Measurements from ENCODE around the gene TOLLIP. TPM values are rescaled to one million over a fixed set of nuclear protein-coding genes. Genes with fewer than 3 reads are reported as not detected.

TOLLIP gene
- total RNA-seq, 1 donor from 2014 or later, result 139 TPM

DNA sequence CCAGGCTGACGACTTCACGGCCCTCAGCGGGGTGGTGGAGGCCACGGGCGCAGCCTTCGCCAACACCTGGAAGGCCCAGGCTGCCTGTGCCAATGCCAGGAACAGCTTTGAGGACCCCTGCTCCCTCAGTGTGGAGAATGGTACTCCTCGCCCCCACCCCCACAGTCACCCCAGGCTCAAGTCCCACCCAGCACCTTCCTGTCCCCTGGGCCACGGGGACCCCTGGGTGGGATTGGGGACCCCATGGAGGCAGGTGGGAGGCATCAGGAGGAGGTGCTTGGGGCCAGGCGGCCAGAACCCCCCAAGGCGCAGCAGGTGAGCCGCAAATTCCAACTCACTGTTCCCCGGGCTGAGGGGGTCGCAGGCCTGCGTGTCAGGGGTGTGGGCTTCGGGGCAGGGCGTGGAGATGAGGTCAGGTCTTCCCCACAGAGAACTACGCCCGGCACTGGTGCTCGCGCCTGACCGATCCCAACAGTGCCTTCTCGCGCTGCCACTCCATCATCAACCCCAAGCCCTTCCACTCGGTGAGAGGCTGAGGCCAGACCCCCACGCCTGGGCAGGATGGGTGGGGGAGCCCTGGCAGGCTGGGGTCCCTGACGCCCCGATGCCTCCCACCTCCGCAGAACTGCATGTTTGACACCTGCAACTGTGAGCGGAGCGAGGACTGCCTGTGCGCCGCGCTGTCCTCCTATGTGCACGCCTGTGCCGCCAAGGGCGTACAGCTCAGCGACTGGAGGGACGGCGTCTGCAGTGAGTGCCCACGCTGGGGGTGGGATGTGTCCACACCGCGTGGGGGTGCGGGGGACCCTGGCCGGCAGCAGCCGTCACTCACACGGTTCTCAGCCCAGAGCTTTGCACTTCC lies 77.2 kb downstream of the TOLLIP start:
- DNase-seq (ENCODE audit: low spot score), result no peak

DNA sequence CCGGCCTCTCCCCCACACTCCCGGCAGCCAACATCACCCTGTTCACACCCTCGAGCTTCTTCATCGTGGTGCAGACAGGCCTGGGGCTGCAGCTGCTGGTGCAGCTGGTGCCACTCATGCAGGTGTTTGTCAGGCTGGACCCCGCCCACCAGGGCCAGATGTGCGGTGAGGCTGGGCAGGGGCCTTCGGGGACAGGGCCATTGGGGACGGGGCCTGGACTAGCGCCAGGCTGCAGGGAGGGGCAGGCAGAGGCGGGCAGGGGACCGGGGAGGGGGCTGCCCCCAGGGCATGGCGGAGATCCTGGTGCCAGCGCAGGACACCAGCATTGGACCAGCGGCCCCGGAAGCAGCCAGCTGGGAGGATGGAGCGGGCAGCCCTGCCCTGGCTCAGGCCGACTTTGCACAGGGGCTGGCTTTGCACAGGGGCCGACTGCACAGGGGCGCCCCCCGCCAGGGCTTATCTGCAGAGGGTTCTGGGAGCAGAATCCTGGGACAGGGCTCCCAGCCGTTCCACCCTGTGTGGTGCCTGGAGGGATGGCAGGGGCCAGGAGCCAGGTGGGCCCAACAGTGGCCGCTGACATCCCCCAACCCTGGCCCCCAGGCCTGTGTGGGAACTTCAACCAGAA lies 77.9 kb downstream of the TOLLIP start:
- DNase-seq (ENCODE audit: low spot score), result no peak

DNA sequence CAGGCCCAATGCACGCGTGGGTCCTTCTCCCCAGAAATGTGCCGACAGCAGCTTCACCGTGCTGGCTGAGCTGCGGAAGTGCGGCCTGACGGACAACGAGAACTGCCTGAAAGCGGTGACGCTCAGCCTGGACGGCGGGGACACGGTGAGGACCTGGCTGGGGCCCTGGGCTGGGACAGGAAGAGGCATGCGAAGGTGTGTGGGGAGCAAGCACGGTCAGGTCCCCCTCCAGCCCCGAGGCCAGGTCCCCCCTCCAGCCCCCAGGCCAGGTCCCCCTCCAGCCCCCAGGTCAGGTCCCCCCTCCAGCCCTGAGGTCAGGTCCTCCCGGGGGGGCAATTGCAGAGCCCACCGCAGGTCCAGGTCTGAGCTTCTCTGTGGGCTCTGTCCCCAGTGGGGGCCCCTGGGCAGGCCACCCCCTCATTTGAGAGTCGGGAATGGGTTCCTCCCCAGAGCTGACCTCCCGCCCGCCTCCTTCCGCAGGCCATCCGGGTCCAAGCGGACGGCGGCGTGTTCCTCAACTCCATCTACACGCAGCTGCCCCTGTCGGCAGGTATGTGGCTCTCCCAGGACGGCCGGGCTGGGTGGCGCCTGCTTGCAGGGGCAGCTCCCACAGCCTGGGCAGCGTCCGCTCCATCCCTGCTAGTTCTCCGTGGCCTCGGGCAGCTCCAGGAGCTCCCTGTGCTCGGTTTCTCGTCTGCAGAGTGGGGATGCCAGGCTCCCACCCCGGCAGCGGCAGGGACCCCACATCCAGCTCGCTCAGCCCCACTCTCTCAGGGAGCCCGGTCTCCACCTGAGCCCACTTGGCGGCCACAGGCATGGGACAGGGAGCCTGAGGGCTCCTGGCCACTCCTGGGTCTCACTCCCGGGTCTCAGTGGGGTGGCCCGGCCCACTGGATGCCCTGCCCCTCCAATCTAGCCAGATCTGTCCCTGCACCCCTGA lies 78.7 kb downstream of the TOLLIP start:
- no peak for DNase-seq (ENCODE audit: low spot score)

DNA sequence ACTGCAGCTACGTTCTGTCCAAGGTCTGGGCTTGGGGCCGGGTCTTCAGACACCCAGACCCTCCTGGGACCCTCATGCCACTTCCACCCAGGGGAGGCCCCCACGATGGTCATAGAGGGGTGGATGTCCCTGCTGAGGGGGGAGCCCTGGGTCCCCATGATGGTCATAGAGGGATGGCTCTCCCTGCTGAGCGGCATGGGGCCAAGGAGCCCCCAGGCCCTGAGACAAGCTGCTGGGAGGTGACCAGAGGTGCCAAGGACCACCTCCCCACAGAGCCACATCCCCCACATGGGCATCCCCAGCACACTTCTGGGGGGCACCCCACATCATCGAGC lies 79.3 kb downstream of the TOLLIP start:
- DNase-seq (ENCODE audit: low spot score), result no peak

DNA sequence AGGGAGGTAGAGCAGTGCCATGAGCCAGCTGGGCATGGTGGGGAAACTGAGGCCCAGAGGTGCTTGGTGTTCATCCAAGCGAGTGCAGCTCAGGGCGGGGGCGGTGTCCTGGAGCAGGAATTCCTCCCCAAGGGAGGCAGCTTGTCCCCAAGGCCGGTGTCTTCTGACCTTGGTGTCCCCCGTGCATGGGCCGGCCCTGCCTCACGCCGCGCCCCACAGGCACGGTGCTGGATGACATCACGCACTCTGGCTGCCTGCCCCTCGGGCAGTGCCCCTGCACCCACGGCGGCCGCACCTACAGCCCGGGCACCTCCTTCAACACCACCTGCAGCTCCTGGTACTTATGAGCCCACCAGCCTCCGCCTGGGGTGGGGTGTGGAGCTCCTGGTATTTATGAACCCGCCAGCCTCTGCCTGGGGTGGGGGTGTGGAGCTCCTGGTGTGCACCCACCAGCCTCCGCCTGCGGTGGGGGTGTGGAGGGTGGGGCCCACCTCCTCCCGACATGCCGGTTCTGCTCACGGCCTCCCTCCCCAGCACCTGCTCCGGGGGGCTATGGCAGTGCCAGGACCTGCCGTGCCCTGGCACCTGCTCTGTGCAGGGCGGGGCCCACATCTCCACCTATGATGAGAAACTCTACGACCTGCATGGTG lies 79.8 kb downstream of the TOLLIP start:
- DNase-seq (ENCODE audit: low spot score), result no peak

DNA sequence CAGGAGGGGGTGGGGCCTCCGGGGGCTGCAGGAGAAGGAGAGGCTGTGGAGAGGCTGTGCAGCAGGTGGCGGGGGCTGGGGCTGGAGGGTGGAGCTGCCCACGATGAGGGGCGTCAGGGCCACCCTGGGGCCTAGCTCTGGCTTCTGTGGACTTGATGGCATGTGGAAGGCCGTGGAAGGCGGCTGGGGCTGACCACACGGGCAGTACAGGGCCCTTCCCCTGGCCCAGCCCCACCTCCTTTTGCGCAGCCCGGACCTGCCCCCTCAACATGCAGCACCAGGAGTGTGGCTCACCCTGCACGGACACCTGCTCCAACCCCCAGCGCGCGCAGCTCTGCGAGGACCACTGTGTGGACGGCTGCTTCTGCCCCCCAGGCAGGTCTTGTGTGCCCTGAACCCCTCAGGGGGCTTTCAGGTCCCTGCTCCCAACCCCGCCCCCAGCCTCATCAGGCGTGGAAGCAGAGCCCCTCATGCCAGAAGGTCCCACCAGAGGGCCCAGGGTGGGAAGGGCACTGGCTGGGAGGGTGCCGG lies 80.4 kb downstream of the TOLLIP start:
- no peak for DNase-seq (ENCODE audit: low spot score)

DNA sequence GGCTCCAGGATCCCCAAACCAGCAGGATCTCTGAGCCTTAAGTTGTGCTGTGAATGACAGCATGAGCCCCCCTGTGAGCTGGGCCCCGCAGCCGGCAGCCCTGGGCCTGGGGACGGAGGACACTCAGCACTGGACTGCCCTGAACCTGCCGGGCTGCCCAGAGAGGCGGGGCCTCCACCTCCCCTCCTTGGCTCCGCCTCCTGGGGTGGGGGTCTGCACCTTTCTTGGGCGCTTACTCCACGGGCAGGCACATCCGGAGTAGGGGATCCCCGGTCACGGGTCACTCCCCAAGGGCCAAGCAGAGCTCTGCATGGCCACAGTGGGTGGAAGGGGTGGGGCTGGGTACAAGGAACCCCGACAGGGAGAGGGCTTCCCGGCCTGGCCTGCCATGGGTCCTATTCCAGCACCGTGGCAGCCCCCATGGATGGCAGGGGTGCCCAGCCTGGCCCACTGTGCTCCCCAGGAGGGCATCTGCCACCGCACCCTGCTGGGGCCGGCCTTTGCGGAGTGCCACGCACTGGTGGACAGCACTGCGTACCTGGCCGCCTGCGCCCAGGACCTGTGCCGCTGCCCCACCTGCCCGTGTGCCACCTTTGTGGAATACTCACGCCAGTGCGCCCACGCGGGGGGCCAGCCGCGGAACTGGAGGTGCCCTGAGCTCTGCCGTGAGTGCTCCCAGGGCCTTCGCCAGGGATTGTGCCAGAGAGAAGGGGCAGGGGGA lies 81.2 kb downstream of the TOLLIP start:
- DNase-seq (ENCODE audit: low spot score), result no peak

DNA sequence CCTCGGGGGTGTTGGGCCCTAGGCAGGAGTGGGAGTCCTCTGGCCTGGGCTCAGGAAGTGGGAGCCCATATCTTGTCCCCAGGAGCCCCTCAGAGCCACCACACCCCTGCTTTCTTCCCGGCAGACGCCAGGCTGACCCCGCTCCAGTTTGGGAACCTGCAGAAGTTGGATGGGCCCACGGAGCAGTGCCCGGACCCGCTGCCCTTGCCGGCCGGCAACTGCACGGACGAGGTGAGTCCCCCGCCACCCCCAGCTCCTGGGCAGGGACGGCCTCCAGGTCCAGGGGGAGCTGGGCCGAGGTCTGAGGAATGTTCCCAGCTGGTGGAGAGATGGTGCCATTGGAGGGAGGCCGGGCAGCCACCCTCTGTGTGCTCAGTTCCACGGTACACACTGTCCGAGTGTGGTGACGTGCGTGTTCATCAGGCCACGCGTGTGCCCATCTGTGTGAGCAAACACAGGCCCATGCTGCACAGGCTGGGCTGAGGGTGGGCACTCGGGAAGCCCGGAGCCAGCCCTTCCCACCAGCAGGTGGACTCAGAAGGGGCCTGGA lies 81.8 kb downstream of the TOLLIP start:
- DNase-seq (ENCODE audit: low spot score), result no peak

DNA sequence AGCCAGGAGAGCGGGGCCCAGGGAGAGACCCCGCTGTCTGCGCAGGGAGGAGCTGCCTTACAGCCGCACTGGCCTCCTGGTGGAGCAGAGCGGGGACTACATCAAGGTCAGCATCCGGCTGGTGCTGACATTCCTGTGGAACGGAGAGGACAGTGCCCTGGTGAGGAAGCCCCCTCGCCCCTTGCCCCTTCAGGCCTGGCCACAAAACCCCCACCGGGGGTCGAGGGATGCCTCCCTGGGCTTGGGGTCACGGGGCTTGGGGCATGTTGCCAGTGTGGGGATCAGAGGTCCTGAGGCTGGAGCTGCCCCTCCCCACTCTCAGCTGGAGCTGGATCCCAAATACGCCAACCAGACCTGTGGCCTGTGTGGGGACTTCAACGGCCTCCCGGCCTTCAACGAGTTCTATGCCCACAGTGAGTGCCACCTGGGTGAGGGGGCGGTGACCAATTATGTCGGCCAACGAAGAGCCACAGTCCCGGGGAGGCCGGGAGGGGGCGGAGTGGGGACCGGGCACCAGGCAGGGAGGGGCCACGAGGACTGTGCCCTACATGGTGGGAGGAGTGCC lies 82.4 kb downstream of the TOLLIP start:
- no peak for DNase-seq (ENCODE audit: low spot score)

DNA sequence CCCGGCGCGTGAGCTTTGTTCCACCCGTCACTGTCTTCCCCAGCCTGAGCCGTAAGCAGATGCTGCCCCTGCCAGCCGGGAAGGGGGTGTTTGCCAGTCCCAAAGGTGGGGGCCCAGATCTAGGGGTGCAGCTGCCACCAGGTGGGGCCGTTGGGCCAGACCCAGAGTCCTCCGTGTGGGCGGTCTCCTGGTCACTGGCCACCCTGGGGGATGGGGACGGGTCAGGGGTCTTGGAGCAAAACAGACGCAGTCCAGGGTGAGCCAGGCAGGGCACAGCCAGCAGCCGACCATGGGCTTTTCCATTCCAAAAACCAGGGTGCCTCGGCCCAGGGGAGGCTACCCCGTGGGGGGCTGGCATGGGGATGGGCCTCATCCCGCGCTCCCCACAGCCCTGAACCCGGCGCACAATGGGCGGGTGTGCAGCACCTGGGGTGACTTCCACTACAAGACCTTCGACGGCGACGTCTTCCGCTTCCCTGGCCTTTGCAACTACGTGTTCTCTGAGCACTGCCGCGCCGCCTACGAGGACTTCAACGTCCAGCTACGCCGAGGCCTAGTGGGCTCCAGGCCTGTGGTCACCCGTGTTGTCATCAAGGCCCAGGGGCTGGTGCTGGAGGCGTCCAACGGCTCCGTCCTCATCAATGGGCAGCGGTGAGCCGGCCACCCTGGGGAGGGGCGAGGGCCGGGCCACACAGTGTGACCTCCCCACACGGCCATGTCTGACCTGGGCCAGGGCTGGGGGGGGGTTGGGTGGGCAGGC lies 83.0 kb downstream of the TOLLIP start:
- DNase-seq (ENCODE audit: low spot score), result no peak

DNA sequence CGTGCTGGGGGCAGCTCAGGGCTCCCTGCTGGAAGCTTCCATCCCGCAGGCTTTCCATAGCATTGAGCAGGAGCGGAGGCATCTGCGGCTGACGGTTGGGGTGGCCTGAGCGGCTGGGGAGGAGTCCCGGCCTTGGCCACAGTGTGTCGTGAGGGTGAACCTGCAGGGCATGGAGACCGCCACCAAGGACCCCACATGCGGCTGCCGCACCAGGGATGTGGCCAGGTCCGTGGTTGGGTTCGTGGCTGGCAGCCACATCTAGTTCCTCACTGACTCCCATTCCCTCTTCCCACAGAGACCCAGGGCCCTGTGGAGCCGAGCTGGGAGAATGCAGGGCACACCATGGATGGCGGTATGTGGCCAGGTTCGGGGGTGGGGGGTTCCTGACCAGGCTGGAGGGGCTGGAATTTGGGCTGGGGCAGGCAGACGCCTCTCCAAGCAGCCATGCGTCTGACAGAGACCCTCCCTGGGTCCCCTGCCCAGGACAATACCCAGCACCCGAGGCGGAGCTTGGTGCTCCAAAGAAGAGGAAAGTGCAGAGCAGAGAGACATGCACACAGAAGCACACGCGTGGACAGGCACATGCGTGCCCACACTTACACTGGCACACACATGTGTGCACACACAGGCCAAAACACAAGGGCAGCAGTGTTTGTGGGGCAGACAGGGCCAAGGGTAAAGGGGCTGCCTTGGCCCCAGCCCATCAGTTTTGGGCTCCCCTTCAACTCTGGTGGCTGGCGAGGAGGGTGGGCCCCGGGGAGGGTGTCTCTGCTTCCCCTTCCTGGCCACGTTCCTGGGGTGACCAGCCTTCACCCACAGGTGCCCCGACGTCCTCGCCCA lies 83.8 kb downstream of the TOLLIP start:
- DNase-seq (ENCODE audit: low spot score), result no peak

DNA sequence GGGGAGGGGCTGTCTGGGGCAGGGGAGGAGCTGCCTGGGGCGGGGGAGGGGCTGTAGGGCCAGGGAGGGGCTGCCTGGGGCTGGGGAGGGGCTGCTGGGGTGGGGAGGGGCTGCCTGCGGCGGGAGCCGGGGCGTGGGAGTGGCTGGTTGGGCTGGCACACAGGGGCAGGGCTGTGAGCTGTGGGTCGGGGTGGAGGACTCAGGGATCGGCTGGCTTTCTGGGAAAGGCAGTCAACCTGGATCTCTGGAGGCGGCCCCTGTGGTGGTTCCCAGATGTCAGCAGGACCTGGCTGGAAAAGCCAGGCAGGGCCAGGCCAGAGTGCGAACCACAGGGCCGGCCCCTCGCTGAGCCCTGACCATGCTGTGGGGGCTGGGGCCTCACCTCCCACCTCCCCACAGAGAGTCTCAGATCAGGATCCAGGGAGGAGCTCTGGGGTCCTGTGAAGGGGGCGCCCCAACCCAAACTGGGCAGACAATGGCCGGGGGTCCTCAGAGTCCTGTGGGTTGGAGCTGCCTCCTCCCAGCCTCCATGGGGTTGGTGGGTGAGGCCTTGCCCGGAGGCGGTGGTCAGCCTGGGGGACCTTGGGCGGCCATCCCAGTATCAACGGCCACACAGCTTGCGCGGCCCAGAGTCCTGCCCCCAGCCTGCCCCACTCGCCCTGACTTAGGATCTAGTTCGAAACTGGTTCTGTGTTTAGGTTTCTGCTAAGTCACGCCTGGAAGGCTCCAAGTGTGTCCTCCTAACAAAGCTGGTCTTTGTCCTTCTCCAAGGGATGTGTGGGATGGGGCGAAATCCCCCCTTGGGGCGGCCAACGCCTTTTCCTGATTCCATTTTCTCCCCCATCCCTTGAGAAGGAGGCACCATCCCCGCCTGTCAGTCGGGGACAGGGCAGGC lies 84.7 kb downstream of the TOLLIP start:
- DNase-seq (ENCODE audit: low spot score), result no peak

Other genes starting within 250 kb of the TOLLIP start
- 0.26 TPM for gene MUC2, start 234.8 kb downstream of the TOLLIP start, total RNA-seq
- 18.6 TPM for gene MUC5AC, start 151.7 kb downstream of the TOLLIP start, total RNA-seq
- 8,095 TPM for gene MUC5B, start 86.6 kb downstream of the TOLLIP start, total RNA-seq
- gene BRSK2, start 80.3 kb upstream of the TOLLIP start, total RNA-seq, result 3.3 TPM
- 73.4 TPM for gene MOB2, start 177.1 kb upstream of the TOLLIP start, total RNA-seq